Body of pancreas (tissue), 4 donors: ENCODE measurements around the gene PDZD7. TPM values are rescaled to one million over a fixed set of nuclear protein-coding genes. Genes with fewer than 3 reads are reported as not detected.

Source experiments
- ATAC-seq: fragments of 150-250 bp; one replicate; pipeline ENCODE4 v1.9.1; 2016
- DNase-seq, 4 donors: peaks; one replicate each; pipeline ENCODE4 v3.0.0-alpha.2; 2019
- H3K27ac ChIP-seq, 4 donors: fragments of 200-600 bp; sonication (generic); 1 replicate in 3 of 4; 2 replicates in 1 of 4; pipeline versions ENCODE4 v1.5.1 to v1.6.1; 2016 to 2019; ENCODE audit warnings: mild to moderate bottlenecking in 1 of 4, mixed read lengths in 1 of 4, moderate library complexity in 1 of 4
- H3K27me3 ChIP-seq, 2 donors: fragments of 200-600 bp; sonication (generic); one replicate each; pipeline ENCODE4 v1.6.0; 2016; ENCODE audit warnings: mild to moderate bottlenecking in 1 of 2
- H3K36me3 ChIP-seq, 2 donors: fragments of 200-600 bp; sonication (generic); replicated peaks in 1 of 2; 2 replicates each; pipeline ENCODE4 v1.5.1; 2016; ENCODE audit warnings: low read depth in 2 of 2; ENCODE audit not compliant: insufficient read depth in 1 of 2
- H3K4me1 ChIP-seq: fragments of 200-600 bp; sonication (generic); one replicate; pipeline ENCODE4 v1.6.0; 2016
- H3K4me3 ChIP-seq, 2 donors: fragments of 200-600 bp; sonication (generic); 1 replicate in 1 of 2; 2 replicates in 1 of 2; pipeline ENCODE4 v1.5.1; 2016 to 2019
- H3K9me3 ChIP-seq, 3 donors: fragments of 200-600 bp; sonication (generic); 1 replicate in 2 of 3; 2 replicates in 1 of 3; pipeline ENCODE4 v1.5.1; 2016
- POLR2A ChIP-seq, 3 donors: fragments of 450-650 bp; IDR thresholded peaks; one replicate each; pipeline ENCODE4 v1.6.1; 2016; ENCODE audit warnings: antibody characterized with exemption in 3 of 3, mild to moderate bottlenecking in 2 of 3
- WGBS, 2 donors: methylation state at CpG; one replicate each; pipeline ENCODE4 v1.1.5; 2017; 5-methylcytosine and 5-hydroxymethylcytosine counted together
- intact Hi-C: fragments of 100-400 bp; cut with DNase I; formaldehyde crosslinking; loops from one replicate; pipeline ENCODE4 v1.15.1; 2023
- total RNA-seq, 2 donors: library from RNA; depleted of rRNA; stranded (reverse); fragments of >200 nt; gene quantifications; one replicate each; pipeline ENCODE4 v1.1.0, GENCODE V29; 2016
- TF ChIP-seq, protein P1 (sequence below), 7 experiments: fragments of 450-650 bp in 4 of 7; fragments of 200-600 bp in 3 of 7; sonication (generic) in 3 of 7; IDR thresholded peaks; one replicate each; pipeline ENCODE4 v1.5.1; 2016 to 2019; ENCODE audit warnings: antibody characterized with exemption in 7 of 7

Gene PDZD7
- total RNA-seq, 2 donors from 2014 or later: 0.52 to 0.66 TPM

DNA sequence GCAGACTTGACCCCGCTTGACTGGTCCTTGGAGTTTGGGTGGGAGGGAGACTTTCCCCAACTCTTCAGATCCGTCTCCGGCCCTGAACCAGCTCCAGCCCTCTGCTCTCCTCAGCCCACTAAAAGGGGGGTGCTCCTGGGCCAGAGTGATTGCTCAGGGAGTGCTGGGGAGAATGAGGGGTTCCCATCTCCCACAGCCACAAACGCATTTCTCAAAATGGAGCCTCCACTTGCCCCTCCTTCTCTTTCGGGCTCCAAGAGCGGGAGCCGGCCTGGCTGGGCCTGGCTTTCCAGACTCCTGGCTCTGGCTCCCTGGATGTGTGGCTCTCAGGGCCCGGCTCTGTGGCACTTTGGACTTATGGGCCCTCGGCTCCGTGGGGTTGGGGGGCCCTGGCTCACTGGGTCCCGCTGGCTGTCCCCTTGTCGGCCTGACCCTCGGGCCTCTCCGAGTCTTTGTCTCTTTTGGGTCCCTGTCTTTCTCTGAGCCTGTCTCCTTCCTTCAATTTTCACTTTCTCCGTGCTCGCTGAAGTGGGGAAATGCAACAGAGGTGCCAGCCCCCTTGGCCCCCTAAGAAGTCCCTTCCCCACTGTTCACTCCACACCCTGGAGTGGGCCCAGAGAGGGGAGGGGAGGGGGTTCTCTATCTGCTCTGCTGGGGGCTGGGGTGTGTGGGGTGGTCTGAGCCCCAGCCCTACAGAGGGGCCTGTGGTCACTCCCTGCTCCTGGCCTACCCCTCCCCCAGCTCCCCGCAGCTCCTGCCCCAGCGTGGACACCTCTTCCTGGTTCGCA is 30.6 kb downstream of the PDZD7 start:
- intact Hi-C loops: no loop called here
- 18 to 25% methylated on average over 18 to 19 of the region's 19 CpGs for WGBS, 2 donors
- peak overlapping the region; percentile 81 to 98 (median 97) for H3K27ac ChIP-seq
- no peak for ATAC-seq
- peak overlapping the region in 1 of 2 donors; percentile 19 for H3K4me3 ChIP-seq
- no peaks in the 10 kb centered on the region for H3K9me3 ChIP-seq
- H3K27me3 ChIP-seq: no peaks in the 10 kb centered on the region
- H3K4me1 ChIP-seq: peaks cover 49% of the 10 kb centered on the region
- TF ChIP-seq, protein P1, sequence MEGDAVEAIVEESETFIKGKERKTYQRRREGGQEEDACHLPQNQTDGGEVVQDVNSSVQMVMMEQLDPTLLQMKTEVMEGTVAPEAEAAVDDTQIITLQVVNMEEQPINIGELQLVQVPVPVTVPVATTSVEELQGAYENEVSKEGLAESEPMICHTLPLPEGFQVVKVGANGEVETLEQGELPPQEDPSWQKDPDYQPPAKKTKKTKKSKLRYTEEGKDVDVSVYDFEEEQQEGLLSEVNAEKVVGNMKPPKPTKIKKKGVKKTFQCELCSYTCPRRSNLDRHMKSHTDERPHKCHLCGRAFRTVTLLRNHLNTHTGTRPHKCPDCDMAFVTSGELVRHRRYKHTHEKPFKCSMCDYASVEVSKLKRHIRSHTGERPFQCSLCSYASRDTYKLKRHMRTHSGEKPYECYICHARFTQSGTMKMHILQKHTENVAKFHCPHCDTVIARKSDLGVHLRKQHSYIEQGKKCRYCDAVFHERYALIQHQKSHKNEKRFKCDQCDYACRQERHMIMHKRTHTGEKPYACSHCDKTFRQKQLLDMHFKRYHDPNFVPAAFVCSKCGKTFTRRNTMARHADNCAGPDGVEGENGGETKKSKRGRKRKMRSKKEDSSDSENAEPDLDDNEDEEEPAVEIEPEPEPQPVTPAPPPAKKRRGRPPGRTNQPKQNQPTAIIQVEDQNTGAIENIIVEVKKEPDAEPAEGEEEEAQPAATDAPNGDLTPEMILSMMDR (IDR thresholded peaks at IDR 0.05): no peak
- H3K36me3 ChIP-seq: peaks cover under 1 to 2% of the 10 kb centered on the region in 2 donors
- DNase-seq: peak in 3 of 4 donors; percentile 33 to 42 (median 36)

DNA sequence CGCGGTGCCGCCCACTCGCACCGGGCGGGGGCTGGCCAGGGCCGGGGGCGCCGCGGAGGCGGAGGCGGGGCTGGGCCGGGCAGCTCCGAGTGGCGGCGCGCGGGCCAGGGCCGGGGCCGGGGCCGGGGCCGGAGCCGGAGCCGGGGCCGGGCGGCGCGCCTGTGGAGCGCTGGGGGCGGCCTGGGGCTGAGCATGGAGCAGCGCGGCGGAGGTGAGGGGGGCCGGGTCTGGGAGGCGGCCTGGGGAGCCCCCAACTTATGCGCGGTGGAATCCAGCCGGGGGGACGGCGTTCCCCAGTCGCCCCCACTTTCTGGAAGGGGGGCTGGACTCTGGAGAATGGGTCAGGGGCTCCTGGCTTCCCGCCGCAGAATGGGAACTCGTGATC is 31.2 kb downstream of the PDZD7 start, which contains the start of gene LZTS2:
LZTS2 (plus strand) TSS at position 67 of the 385 bp plus-strand sequence. CDS start 2,731 bp downstream, outside the sequence.
- TF ChIP-seq POLR2A (IDR thresholded peaks at IDR 0.05): no peak
- TF ChIP-seq, protein P1 (IDR thresholded peaks at IDR 0.05): no peak
- peak; percentile 41 for ATAC-seq
- Histone ChIP-seq H3K27me3 (no peaks in the 10 kb centered on the region), H3K9me3 (no peaks in the 10 kb centered on the region), H3K36me3 (no peaks in the 10 kb centered on the region), H3K4me1 (peaks cover 49% of the 10 kb centered on the region), H3K4me3 (peak within 1 kb of the TSS; percentile 18 to 31), H3K27ac (peak within 1 kb of the TSS; percentile 87 to 98 (median 97))
- no peak for DNase-seq
- intact Hi-C loops: no loop called here
- WGBS, 2 donors: 0 to 1% methylated on average over 3 to 43 of the region's 44 CpGs

DNA sequence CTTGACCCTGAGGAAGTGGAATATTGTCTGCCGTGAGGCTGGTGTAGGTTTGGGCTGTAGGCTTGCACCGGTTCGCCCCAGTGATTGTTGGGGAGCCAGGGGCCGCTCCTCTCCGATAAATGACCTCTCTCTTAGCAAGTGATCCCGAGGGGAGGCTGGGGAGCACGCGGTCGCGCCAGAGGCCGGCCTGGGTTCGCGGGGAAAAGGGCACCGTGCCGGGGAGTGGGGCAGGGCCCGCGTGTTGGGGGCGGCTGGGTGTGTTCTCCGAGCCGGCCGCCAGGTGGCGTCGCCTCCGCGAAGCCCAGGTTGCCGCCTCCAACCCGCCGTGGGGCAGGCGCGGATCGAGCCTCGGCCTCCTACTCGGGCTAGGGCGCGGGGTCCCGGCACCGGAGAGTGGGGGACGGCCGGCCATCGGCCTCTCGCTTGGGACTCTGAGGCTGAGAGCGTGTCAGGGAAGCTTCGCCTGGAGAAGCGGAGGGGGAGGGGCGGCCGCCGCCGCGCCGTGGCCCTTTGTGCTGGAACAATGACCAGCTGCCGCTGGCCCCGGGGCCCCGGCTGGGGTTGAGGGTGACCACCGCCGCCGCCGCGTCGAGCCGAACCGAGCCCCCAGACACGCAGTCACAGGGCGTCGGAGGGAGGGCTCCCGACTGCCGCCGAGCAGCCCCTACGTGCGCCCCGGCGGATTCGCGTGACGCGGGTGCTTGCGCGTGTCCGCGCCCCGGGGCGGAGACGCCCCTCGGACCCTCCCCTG is 31.8 kb downstream of the PDZD7 start:
- H3K27me3 ChIP-seq: no peaks in the 10 kb centered on the region
- no peaks in the 10 kb centered on the region for H3K9me3 ChIP-seq
- DNase-seq (peak; percentile 76 to 81 (median 80)), ATAC-seq (peak; percentile 65)
- H3K36me3 ChIP-seq: no peaks in the 10 kb centered on the region
- H3K27ac ChIP-seq: peak overlapping the region; percentile 87 to 98 (median 97)
- TF ChIP-seq, protein P1 (IDR thresholded peaks at IDR 0.05): peak; percentile 91 to 95 (median 93)
- peak; percentile 70 to 78 (median 74) for TF ChIP-seq POLR2A (IDR thresholded peaks at IDR 0.05)
- H3K4me3 ChIP-seq: peak overlapping the region; percentile 18 to 31
- peaks cover 49% of the 10 kb centered on the region for H3K4me1 ChIP-seq
- WGBS, 2 donors: 0% methylated on average over 2 to 54 of the region's 83 CpGs
- intact Hi-C loops: no loop called here

DNA sequence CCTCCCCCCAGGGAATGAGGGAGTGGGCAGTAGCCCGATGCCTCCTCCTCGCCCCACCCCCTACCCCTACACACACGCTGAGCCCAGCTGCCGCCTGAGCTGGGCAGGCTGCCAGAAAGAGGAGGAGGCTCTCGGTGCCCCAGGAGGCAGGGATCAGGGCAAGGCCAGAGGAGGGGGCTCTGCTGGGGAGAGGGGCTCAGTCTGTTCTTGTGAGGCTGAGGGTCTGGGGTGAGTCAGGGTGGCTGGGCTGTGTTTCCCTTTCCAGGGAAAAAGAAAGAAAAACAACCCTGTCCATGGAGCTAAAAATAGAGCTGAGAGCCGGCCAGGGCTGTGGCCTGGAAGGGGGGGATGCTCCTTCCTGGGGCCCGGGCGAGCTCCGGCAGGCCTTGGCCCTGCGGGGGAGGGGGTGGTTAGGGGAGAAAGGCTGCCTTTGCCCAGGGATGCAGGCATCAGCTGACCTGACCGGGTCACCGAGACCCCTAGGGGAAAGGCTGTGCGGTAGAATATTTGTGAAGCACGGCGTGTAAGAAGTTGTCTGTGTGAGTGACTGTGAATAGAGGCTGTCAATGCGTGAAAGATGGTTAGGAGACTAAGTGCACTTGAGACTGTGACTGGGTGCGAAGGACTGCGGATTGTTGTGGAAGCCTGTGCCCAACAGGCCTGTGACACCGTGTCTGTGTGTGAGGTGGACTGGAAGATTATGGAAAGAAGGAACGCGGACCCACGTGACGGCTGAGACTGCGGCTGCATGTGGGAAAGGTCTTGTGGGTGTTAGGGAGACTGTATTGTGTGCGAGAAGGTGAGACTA is 32.5 kb downstream of the PDZD7 start:
- Histone ChIP-seq H3K27me3 (no peaks in the 10 kb centered on the region), H3K9me3 (no peaks in the 10 kb centered on the region), H3K27ac (peak overlapping the region; percentile 87 to 98 (median 97)), H3K36me3 (no peaks in the 10 kb centered on the region), H3K4me3 (peak overlapping the region; percentile 32 to 61), H3K4me1 (peaks cover 49% of the 10 kb centered on the region)
- intact Hi-C loops: no loop called here
- ATAC-seq: peak; percentile 57
- 1 to 3% methylated on average over 22 to 25 of the region's 25 CpGs for WGBS, 2 donors
- peak; percentile 84 to 91 (median 89) for DNase-seq
- no peak for TF ChIP-seq POLR2A (IDR thresholded peaks at IDR 0.05)
- TF ChIP-seq, protein P1 (IDR thresholded peaks at IDR 0.05): no peak
